Skeletal muscle satellite cell (primary cell): ENCODE data around the gene ROBO2.

Experiments used
- H3K27me3 ChIP-seq: 2 replicates; pipeline ENCODE4 v1.7.0; 2013; ENCODE audit warnings: low read length; ENCODE audit not compliant: control insufficient read depth, insufficient read depth
- H3K36me3 ChIP-seq: 2 replicates; pipeline ENCODE4 v1.7.0; 2013; ENCODE audit warnings: mild to moderate bottlenecking, control low read depth, low read length; ENCODE audit not compliant: insufficient read depth
- H3K4me1 ChIP-seq: 2 replicates; pipeline ENCODE4 v1.7.0; 2013; ENCODE audit warnings: low read length; ENCODE audit not compliant: control insufficient read depth, insufficient read depth
- H3K4me2 ChIP-seq: 2 replicates; pipeline ENCODE4 v1.7.0; 2013; ENCODE audit warnings: mild to moderate bottlenecking, low read length
- H3K4me3 ChIP-seq: 2 replicates; pipeline ENCODE4 v1.7.0; 2013; ENCODE audit warnings: low read length
- H3K9ac ChIP-seq: 2 replicates; pipeline ENCODE4 v1.7.0; 2013; ENCODE audit warnings: mild to moderate bottlenecking, low read depth, low read length, moderate library complexity
- H3K9me3 ChIP-seq: replicated peaks from 2 replicates; pipeline ENCODE4 v1.7.0; 2013; ENCODE audit warnings: mild to moderate bottlenecking, control low read depth, low read length

The ROBO2 gene

GRCh38 chr3:77553240-77553639, 513.3 kb downstream of the ROBO2 start:
- H3K27me3 ChIP-seq = no peaks in the 10 kb centered on the region
- H3K36me3 ChIP-seq = no peaks in the 10 kb centered on the region
- no peak overlapping the region for H3K9ac ChIP-seq
- no peak overlapping the region for H3K4me2 ChIP-seq
- H3K9me3 ChIP-seq = no peaks in the 10 kb centered on the region
- H3K4me1 ChIP-seq = no peaks in the 10 kb centered on the region
- no peak overlapping the region for H3K4me3 ChIP-seq

GRCh38 chr3:77562089-77562488, 522.2 kb downstream of the ROBO2 start:
- Histone ChIP-seq H3K9ac (no peak overlapping the region), H3K9me3 (no peaks in the 10 kb centered on the region), H3K36me3 (no peaks in the 10 kb centered on the region), H3K4me1 (no peaks in the 10 kb centered on the region), H3K4me2 (no peak overlapping the region), H3K4me3 (no peak overlapping the region), H3K27me3 (no peaks in the 10 kb centered on the region)

- Histone ChIP-seq H3K9ac (no peak overlapping the region), H3K4me1 (no peaks in the 10 kb centered on the region), H3K4me2 (no peak overlapping the region), H3K9me3 (no peaks in the 10 kb centered on the region), H3K27me3 (no peaks in the 10 kb centered on the region), H3K4me3 (no peak overlapping the region), H3K36me3 (no peaks in the 10 kb centered on the region)
These were observed 523.1 kb downstream of the ROBO2 start for GRCh38 chr3:77563012-77563411.

GRCh38 chr3:77566055-77566454, 526.2 kb downstream of the ROBO2 start:
- no peak overlapping the region for H3K4me3 ChIP-seq
- H3K9ac ChIP-seq = no peak overlapping the region
- no peaks in the 10 kb centered on the region for H3K4me1 ChIP-seq
- H3K27me3 ChIP-seq = no peaks in the 10 kb centered on the region
- no peak overlapping the region for H3K4me2 ChIP-seq
- no peaks in the 10 kb centered on the region for H3K9me3 ChIP-seq
- no peaks in the 10 kb centered on the region for H3K36me3 ChIP-seq

GRCh38 chr3:77571971-77572715, 532.2 kb downstream of the ROBO2 start:
- H3K4me1 ChIP-seq = no peaks in the 10 kb centered on the region
- H3K36me3 ChIP-seq = no peaks in the 10 kb centered on the region
- no peaks in the 10 kb centered on the region for H3K27me3 ChIP-seq
- no peak overlapping the region for H3K9ac ChIP-seq
- H3K9me3 ChIP-seq = no peaks in the 10 kb centered on the region
- H3K4me3 ChIP-seq = no peak overlapping the region
- no peak overlapping the region for H3K4me2 ChIP-seq

- H3K4me1 ChIP-seq = no peaks in the 10 kb centered on the region
- no peak overlapping the region for H3K9ac ChIP-seq
- no peaks in the 10 kb centered on the region for H3K9me3 ChIP-seq
- no peaks in the 10 kb centered on the region for H3K27me3 ChIP-seq
- no peaks in the 10 kb centered on the region for H3K36me3 ChIP-seq
- H3K4me2 ChIP-seq = no peak overlapping the region
- H3K4me3 ChIP-seq = no peak overlapping the region
These were observed 537.4 kb downstream of the ROBO2 start for GRCh38 chr3:77577264-77577663.

GRCh38 chr3:77586216-77586615, 546.3 kb downstream of the ROBO2 start:
- Histone ChIP-seq H3K4me1 (no peaks in the 10 kb centered on the region), H3K9ac (no peak overlapping the region), H3K9me3 (no peaks in the 10 kb centered on the region), H3K27me3 (no peaks in the 10 kb centered on the region), H3K36me3 (no peaks in the 10 kb centered on the region), H3K4me2 (no peak overlapping the region), H3K4me3 (no peak overlapping the region)

- Histone ChIP-seq H3K27me3 (no peaks in the 10 kb centered on the region), H3K9me3 (no peaks in the 10 kb centered on the region), H3K4me1 (no peaks in the 10 kb centered on the region), H3K36me3 (no peaks in the 10 kb centered on the region), H3K9ac (no peak overlapping the region), H3K4me3 (no peak overlapping the region), H3K4me2 (no peak overlapping the region)
These were observed 549.0 kb downstream of the ROBO2 start for GRCh38 chr3:77588863-77589262.

- Histone ChIP-seq H3K36me3 (no peaks in the 10 kb centered on the region), H3K4me2 (no peak overlapping the region), H3K4me1 (no peaks in the 10 kb centered on the region), H3K9ac (no peak overlapping the region), H3K9me3 (no peaks in the 10 kb centered on the region), H3K4me3 (no peak overlapping the region), H3K27me3 (no peaks in the 10 kb centered on the region)
These were observed 550.3 kb downstream of the ROBO2 start for GRCh38 chr3:77590191-77590590.

GRCh38 chr3:77595371-77595870, 555.5 kb downstream of the ROBO2 start:
- Histone ChIP-seq H3K36me3 (no peaks in the 10 kb centered on the region), H3K4me2 (no peak overlapping the region), H3K9ac (no peak overlapping the region)

GRCh38 chr3:77599948-77600347, 560.0 kb downstream of the ROBO2 start:
- Histone ChIP-seq H3K9ac (no peak overlapping the region), H3K4me2 (no peak overlapping the region), H3K9me3 (no peaks in the 10 kb centered on the region), H3K27me3 (no peaks in the 10 kb centered on the region), H3K4me1 (no peaks in the 10 kb centered on the region), H3K36me3 (no peaks in the 10 kb centered on the region), H3K4me3 (no peak overlapping the region)

More at GRCh38 chr3:77595371-77595870, 555.5 kb downstream of the ROBO2 start:
- H3K4me1 ChIP-seq = no peaks in the 10 kb centered on the region
- H3K27me3 ChIP-seq = no peaks in the 10 kb centered on the region
- H3K4me3 ChIP-seq = no peak overlapping the region
- H3K9me3 ChIP-seq = no peaks in the 10 kb centered on the region

- no peaks in the 10 kb centered on the region for H3K9me3 ChIP-seq
- no peak overlapping the region for H3K4me3 ChIP-seq
- H3K4me2 ChIP-seq = no peak overlapping the region
- H3K9ac ChIP-seq = no peak overlapping the region
- no peaks in the 10 kb centered on the region for H3K27me3 ChIP-seq
- no peaks in the 10 kb centered on the region for H3K4me1 ChIP-seq
- no peaks in the 10 kb centered on the region for H3K36me3 ChIP-seq
These were observed 562.0 kb downstream of the ROBO2 start for GRCh38 chr3:77601823-77602415.
